SK-N-SH (cell line): ENCODE results near the gene MAP4K4. TPM values are rescaled to one million over a fixed set of nuclear protein-coding genes. Genes with fewer than 3 reads are reported as not detected.

ENCODE experiments used
- CTCF ChIA-PET: fragments of 300-600, 350-600 bp; formaldehyde crosslinking; extraction: SDS; loops from one replicate; lab custom pipeline; 2021; lab: Yijun Ruan, JAX
- POLR2A ChIA-PET: fragments of 350-600 bp; sonication (Branson Sonifier 250); formaldehyde crosslinking; extraction: SDS; loops from one replicate; lab custom pipeline; 2020; ENCODE audit warnings: antibody characterized with exemption, inconsistent platforms; lab: Yijun Ruan, JAX
- DNase-seq: peaks from one replicate; pipeline ENCODE4 v3.0.0; 2012
- H2AFZ ChIP-seq: fragments of 200-600 bp; sonication (generic); 2 replicates; pipeline ENCODE4 v1.8.1; 2016; ENCODE audit warnings: antibody characterized with exemption, mild to moderate bottlenecking, low read depth
- H3F3A ChIP-seq: fragments of 200-600 bp; sonication (generic); replicated peaks from 2 replicates; pipeline ENCODE3; 2016; ENCODE audit warnings: antibody characterized with exemption, mild to moderate bottlenecking; ENCODE audit not compliant: insufficient read depth
- H3K27ac ChIP-seq, 2 experiments: fragments of 200-500 bp in 1 of 2; fragments of 200-600 bp in 1 of 2; sonication (Bioruptor generic) in 1 of 2; sonication (generic), shearing (Covaris generic) in 1 of 2; 2 replicates each; pipeline versions ENCODE4 v1.5.1 to v1.6.1; 2014 to 2016; ENCODE audit warnings: low read depth in 2 of 2, inconsistent platforms in 1 of 2, low read length in 1 of 2, mild to moderate bottlenecking in 1 of 2, mixed read lengths in 1 of 2
- H3K27me3 ChIP-seq: fragments of 200-600 bp; sonication (generic), shearing (Covaris generic); 2 replicates; pipeline ENCODE4 v1.6.1; 2016; ENCODE audit warnings: mixed run types; ENCODE audit not compliant: insufficient read depth
- H3K36me3 ChIP-seq, 2 experiments: fragments of 200-500 bp in 1 of 2; fragments of 200-600 bp in 1 of 2; sonication (Bioruptor generic) in 1 of 2; sonication (generic) in 1 of 2; replicated peaks in 1 of 2; 2 replicates each; pipeline versions ENCODE3 to v1.5.1; 2014 to 2016; ENCODE audit warnings: low read length in 1 of 2, mild to moderate bottlenecking in 1 of 2; ENCODE audit not compliant: insufficient read depth in 2 of 2, control insufficient read depth in 1 of 2
- H3K4me1 ChIP-seq, 2 experiments: fragments of 200-500 bp in 1 of 2; fragments of 200-600 bp in 1 of 2; sonication (Bioruptor generic) in 1 of 2; sonication (generic), shearing (Covaris generic) in 1 of 2; 2 replicates each; pipeline versions ENCODE4 v1.5.1 to v1.6.1; 2014 to 2016; ENCODE audit warnings: low read depth in 1 of 2, low read length in 1 of 2, mixed run types in 1 of 2; ENCODE audit not compliant: insufficient read depth in 2 of 2, control insufficient read depth in 1 of 2
- H3K4me2 ChIP-seq: fragments of 200-600 bp; sonication (generic), shearing (Covaris generic); 2 replicates; pipeline ENCODE4 v1.6.1; 2017; ENCODE audit warnings: mixed run types
- H3K4me3 ChIP-seq, 2 experiments: fragments of 200-500 bp in 1 of 2; fragments of 200-600 bp in 1 of 2; sonication (Bioruptor generic) in 1 of 2; sonication (generic), shearing (Covaris generic) in 1 of 2; 2 replicates each; pipeline versions ENCODE4 v1.5.1 to v1.8.1; 2014 to 2016; ENCODE audit warnings: low read depth in 2 of 2, inconsistent platforms in 1 of 2, low read length in 1 of 2, mild to moderate bottlenecking in 1 of 2, mixed read lengths in 1 of 2, moderate library complexity in 1 of 2
- H3K79me2 ChIP-seq: fragments of 200-600 bp; sonication (generic); 2 replicates; pipeline ENCODE4 v1.8.1; 2017; ENCODE audit warnings: mild to moderate bottlenecking; ENCODE audit not compliant: insufficient read depth
- H3K9ac ChIP-seq: fragments of 200-600 bp; sonication (generic); 2 replicates; pipeline ENCODE4 v1.6.1; 2017; ENCODE audit warnings: mixed run types
- H3K9me2 ChIP-seq: fragments of 200-600 bp; sonication (generic); 2 replicates; pipeline ENCODE4 v1.6.1; 2017; ENCODE audit warnings: mixed run types
- H3K9me3 ChIP-seq: fragments of 200-600 bp; sonication (generic); 2 replicates; pipeline ENCODE4 v1.6.1; 2017; ENCODE audit warnings: mixed run types, mild to moderate bottlenecking, moderate library complexity
- H4K20me1 ChIP-seq: fragments of 200-600 bp; sonication (generic); 2 replicates; pipeline ENCODE4 v1.6.1; 2017; ENCODE audit warnings: mild to moderate bottlenecking, mixed run types; ENCODE audit not compliant: insufficient read depth
- CHD2 ChIP-seq: fragments of 150-350 bp; IDR thresholded peaks from 2 replicates; pipeline ENCODE4 v1.6.1; 2018; ENCODE audit warnings: low read length; ENCODE audit not compliant: partially characterized antibody
- FOSL2 ChIP-seq: IDR thresholded peaks from 2 replicates; pipeline ENCODE4 v1.4.0; 2012; ENCODE audit warnings: low read depth, mild to moderate bottlenecking, moderate library complexity, borderline replicate concordance
- FOXM1 ChIP-seq: IDR thresholded peaks from 2 replicates; pipeline ENCODE4 v1.4.0; 2012; ENCODE audit warnings: low read depth, mild to moderate bottlenecking
- MXI1 ChIP-seq: IDR thresholded peaks from 2 replicates; pipeline ENCODE4 v1.6.1; 2012; ENCODE audit warnings: mild to moderate bottlenecking, low read depth, low read length, improper control_type of control experiment
- NRF1 ChIP-seq: IDR thresholded peaks from 2 replicates; pipeline ENCODE4 v1.6.1; 2012; ENCODE audit warnings: low read depth, mild to moderate bottlenecking, low read length
- POLR2AphosphoS5 ChIP-seq: IDR thresholded peaks from 2 replicates; pipeline ENCODE4 v1.6.1; 2012; ENCODE audit warnings: low read depth, low read length
- RCOR1 ChIP-seq: fragments of 150-350 bp; IDR thresholded peaks from 2 replicates; pipeline ENCODE4 v1.6.1; 2017; ENCODE audit warnings: antibody characterized with exemption, low read length
- REST ChIP-seq: IDR thresholded peaks from 2 replicates; pipeline ENCODE4 v1.6.1; 2012; ENCODE audit warnings: mild to moderate bottlenecking, low read depth, low read length, moderate library complexity
- RFX5 ChIP-seq: IDR thresholded peaks from 2 replicates; pipeline ENCODE4 v1.6.1; 2012; ENCODE audit warnings: mild to moderate bottlenecking, improper control_type of control experiment, low read length
- SIN3A ChIP-seq: IDR thresholded peaks from 2 replicates; pipeline ENCODE4 v1.6.1; 2012; ENCODE audit warnings: low read depth, mild to moderate bottlenecking, low read length, moderate library complexity, borderline replicate concordance
- SMC3 ChIP-seq: IDR thresholded peaks from 2 replicates; pipeline ENCODE4 v1.6.1; 2012; ENCODE audit warnings: low read depth, low read length, improper control_type of control experiment
- TCF12 ChIP-seq: IDR thresholded peaks from 2 replicates; pipeline ENCODE4 v1.4.0; 2012
- WGBS: methylation state at CpG from one replicate; pipeline ENCODE4 v1.1.6; 2017; ENCODE audit warnings: low lambda C conversion rate; 5-methylcytosine and 5-hydroxymethylcytosine counted together
- polyA plus RNA-seq, 3 experiments: library from polyadenylated mRNA; depleted of rRNA; stranded (reverse); fragments of >200 nt; gene quantifications; 2 replicates each; pipeline ENCODE4 v1.2.3, GENCODE V29; 2012
- TF ChIP-seq, protein P1 (sequence below): IDR thresholded peaks from 2 replicates; pipeline ENCODE4; 2012

MAP4K4 gene
- polyA plus RNA-seq, 1 of the 3 experiments (the other 2 are of a cell fraction), result 72.9 TPM

DNA sequence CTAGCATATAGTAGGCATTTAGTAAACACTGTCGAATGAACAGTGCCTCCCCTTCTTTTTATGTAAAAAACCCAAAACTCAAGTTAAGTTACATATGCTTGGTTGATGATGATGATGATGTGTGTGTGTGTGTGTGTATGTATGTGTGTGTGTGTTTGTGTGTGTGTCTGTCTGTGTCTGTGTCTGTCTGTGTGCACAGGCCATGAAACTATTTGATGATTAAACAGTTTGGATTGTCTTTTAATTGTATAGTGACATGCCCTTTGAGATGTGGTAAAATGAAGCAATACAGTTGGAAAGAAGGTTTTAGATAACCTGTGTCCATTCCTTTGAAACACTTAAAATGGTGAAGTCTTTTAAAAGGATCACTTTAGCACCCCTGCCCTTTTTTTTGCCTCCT is 105.6 kb downstream of the MAP4K4 start:
- no peak for DNase-seq
- Histone ChIP-seq H3K9ac (no peak overlapping the region), H3K4me3 (no peak overlapping the region), H3K79me2 (peaks cover 100% of the 10 kb centered on the region), H3K27ac (peak overlapping the region; percentile 93 to 95; a peak in 2 of 4 replicates), H2AFZ (no peak overlapping the region), H3K4me2 (no peak overlapping the region), H3K9me2 (no peaks in the 10 kb centered on the region)
- ChIA-PET POLR2A (no interaction called here), CTCF (interaction anchor here (0.7 to 2.9 kb wide), 2 partner anchors 28 to 81 kb away, joined by 3 to 12 read pairs; no protein-coding TSS in a partner anchor)
- TF ChIP-seq FOSL2, result no peak
- no peak for TF ChIP-seq SMC3
- TF ChIP-seq, all 33 proteins: peak for 0
- Histone ChIP-seq H3K9me3 (no peaks in the 10 kb centered on the region), H3K27me3 (no peaks in the 10 kb centered on the region), H3F3A (peaks cover 30% of the 10 kb centered on the region), H4K20me1 (peaks cover 99% of the 10 kb centered on the region), H3K36me3 (no peaks in the 10 kb centered on the region), H3K4me1 (peaks cover 46 to 55% of the 10 kb centered on the region in 2 experiments)
- 86% methylated on average over 1 of the region's 1 CpG for WGBS

DNA sequence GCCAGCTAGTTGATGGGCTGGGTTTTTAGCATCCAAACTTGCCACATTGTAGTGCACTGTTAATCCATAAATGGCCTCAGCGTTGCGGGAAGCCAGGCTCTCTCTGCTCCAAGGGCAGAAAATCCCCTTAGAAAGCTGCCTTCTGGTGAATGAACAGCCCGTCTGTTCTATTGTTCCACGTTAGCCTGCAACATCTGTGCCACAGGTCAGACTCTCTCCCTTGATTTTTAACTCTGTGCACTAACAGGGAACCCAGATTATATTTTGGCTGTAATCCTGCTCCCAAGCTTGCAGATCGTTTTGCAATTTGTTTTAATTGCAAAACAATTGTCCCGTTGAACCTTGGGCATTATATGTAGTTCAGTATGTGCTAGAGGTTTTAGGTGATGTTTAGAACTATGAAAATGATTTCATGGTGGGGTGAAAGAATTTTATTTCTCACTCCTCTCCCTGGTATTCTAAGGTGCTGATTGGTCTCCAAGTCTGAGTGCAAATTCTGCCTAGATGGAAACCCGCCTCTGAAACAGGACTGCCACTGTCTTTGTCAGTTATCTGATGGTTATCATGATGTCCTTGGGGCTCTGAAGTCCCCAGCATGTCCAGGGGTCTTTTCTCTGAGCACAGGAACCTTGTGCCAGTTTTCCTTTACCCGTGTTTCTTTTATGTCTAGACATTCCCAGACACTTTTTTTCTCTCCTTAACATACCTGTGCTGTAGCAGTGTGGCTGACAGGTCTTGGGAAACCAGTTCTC is 106.6 kb downstream of the MAP4K4 start:
- peak; percentile 39 for DNase-seq
- Histone ChIP-seq H3K36me3 (no peaks in the 10 kb centered on the region), H3K4me1 (peaks cover 49 to 58% of the 10 kb centered on the region in 2 experiments), H3K27ac (peak overlapping the region; percentile 93 to 95), H3K27me3 (no peaks in the 10 kb centered on the region), H3K9me3 (no peaks in the 10 kb centered on the region), H3F3A (peaks cover 30% of the 10 kb centered on the region), H3K9ac (no peak overlapping the region), H4K20me1 (peaks cover 92% of the 10 kb centered on the region), H3K4me3 (no peak overlapping the region)
- WGBS, result 54% methylated on average over 8 of the region's 8 CpGs
- POLR2A ChIA-PET, result no interaction called here
- TF ChIP-seq RCOR1 (no peak), RFX5 (no peak), MXI1 (0 out of 2 replicates have a peak, but pooled peaks have one; percentile 34)
- TF ChIP-seq, all 33 proteins: peak for 1
- CTCF ChIA-PET, result interaction anchor here (0.7 to 2.9 kb wide), 7 partner anchors 11 to 80 kb away, joined by 3 to 12 read pairs (median 3); no protein-coding TSS in a partner anchor
- no peaks in the 10 kb centered on the region for H3K9me2 ChIP-seq
- peaks cover 100% of the 10 kb centered on the region for H3K79me2 ChIP-seq
- H2AFZ ChIP-seq, result no peak overlapping the region
- no peak overlapping the region for H3K4me2 ChIP-seq

DNA sequence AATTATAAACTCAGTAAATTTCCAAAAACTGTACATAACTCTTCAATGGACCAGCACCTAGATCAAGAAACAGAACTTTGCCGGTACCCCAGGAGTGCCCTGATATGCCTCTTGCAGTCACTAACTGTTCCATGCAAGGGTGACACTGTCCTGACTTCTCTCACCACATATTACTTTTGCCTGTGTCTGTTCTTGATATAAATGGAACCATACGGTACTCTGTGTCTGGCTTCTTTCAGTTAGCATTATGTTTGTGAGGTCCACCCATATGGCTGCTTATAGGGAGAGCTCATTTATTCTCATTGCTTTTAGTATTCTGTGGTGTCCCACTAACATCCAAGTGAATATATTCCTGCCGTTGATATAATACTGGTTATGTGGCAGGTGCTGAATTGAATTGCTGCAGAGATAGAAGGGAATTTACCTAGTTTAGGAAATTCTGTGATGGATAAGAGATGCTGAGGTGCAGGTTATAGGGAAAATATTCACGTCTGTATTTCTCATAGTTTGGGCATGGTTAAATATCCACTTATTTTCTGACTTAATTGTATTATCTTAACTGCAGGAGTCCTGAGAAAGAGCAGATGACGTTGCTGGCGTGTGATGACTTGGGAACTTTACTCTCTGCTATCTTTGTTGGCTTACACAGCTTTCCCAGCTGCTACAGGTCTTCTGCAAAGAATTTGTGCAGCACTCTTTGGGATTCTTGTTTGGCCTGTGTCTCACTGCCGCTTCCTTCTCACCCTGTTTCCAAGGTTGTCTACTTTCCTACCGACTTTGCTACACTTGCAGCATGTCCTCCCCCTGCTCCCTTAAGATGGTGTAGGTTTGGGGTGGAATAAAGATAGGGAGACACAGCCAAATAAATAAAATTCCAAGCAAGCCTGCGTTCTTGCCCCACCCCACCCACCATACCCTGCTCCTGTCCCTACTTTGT is 107.9 kb downstream of the MAP4K4 start:
- POLR2A ChIA-PET, result no interaction called here
- CTCF ChIA-PET, result interaction anchor here (0.8 to 2.2 kb wide), 6 partner anchors 12 to 108 kb away, joined by 3 to 8 read pairs (median 4); partner anchors contain the start of gene MAP4K4
- TF ChIP-seq POLR2AphosphoS5 (peak; percentile 36; the same call in 1 of the 2 replicates), REST (no peak), NRF1 (no peak), FOXM1 (no peak), TCF12 (peak; percentile 65), CHD2 (peak; percentile 47), SIN3A (no peak), RCOR1 (peak; percentile 20; the same call in 1 of the 2 replicates), RFX5 (no peak)
- TF ChIP-seq, protein P1, sequence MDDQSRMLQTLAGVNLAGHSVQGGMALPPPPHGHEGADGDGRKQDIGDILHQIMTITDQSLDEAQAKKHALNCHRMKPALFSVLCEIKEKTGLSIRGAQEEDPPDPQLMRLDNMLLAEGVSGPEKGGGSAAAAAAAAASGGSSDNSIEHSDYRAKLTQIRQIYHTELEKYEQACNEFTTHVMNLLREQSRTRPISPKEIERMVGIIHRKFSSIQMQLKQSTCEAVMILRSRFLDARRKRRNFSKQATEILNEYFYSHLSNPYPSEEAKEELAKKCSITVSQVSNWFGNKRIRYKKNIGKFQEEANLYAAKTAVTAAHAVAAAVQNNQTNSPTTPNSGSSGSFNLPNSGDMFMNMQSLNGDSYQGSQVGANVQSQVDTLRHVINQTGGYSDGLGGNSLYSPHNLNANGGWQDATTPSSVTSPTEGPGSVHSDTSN, result 0 out of 2 replicates have a peak, but pooled peaks have one; percentile 20

More for the DNA sequence above, 107.9 kb downstream of the MAP4K4 start:
- H4K20me1 ChIP-seq, result peaks cover 90% of the 10 kb centered on the region
- H3K9me3 ChIP-seq, result no peaks in the 10 kb centered on the region
- peak overlapping the region; percentile 77 for H3K4me2 ChIP-seq
- peaks cover 56 to 66% of the 10 kb centered on the region in 2 experiments for H3K4me1 ChIP-seq
- H3K36me3 ChIP-seq, result no peaks in the 10 kb centered on the region
- H3K79me2 ChIP-seq, result peaks cover 100% of the 10 kb centered on the region
- H3K4me3 ChIP-seq, result peak overlapping the region; percentile 2 to 14; a peak in 3 of 4 replicates
- peaks cover 30% of the 10 kb centered on the region for H3F3A ChIP-seq
- peak overlapping the region; percentile 93 to 95 for H3K27ac ChIP-seq
- H3K27me3 ChIP-seq, result no peaks in the 10 kb centered on the region
- H3K9ac ChIP-seq, result peak overlapping the region; percentile 47; the same call in 1 of the 2 replicates
- no peak overlapping the region for H2AFZ ChIP-seq
- DNase-seq, result peak; percentile 52
- H3K9me2 ChIP-seq, result no peaks in the 10 kb centered on the region
- WGBS, result 10% methylated on average over 9 of the region's 9 CpGs
